Ishikawa (cell line): ENCODE data around the gene CUTC.
A peak's percentile ranks its signal among the peaks of the same experiment; 100 is the strongest.

Source experiments
- CEBPB ChIP-seq: IDR thresholded peaks from 2 replicates; pipeline ENCODE4 v1.6.1; 2012
- CREB1 ChIP-seq: IDR thresholded peaks from 2 replicates; pipeline ENCODE4 v1.6.1; 2012; ENCODE audit warnings: low read depth
- EGR1 ChIP-seq: IDR thresholded peaks from 2 replicates; pipeline ENCODE4 v1.6.1; 2012
- EP300 ChIP-seq: IDR thresholded peaks from 2 replicates; pipeline ENCODE4 v1.6.1; 2012; ENCODE audit warnings: borderline replicate concordance
- FOXM1 ChIP-seq: IDR thresholded peaks from 2 replicates; pipeline ENCODE4 v1.6.1; 2012; ENCODE audit warnings: low read depth, borderline replicate concordance
- NFIC ChIP-seq: IDR thresholded peaks from 2 replicates; pipeline ENCODE4 v1.6.1; 2012
- RAD21 ChIP-seq: IDR thresholded peaks from 2 replicates; pipeline ENCODE4 v1.6.1; 2012; ENCODE audit warnings: low read depth
- TAF1 ChIP-seq: IDR thresholded peaks from 2 replicates; pipeline ENCODE4 v1.6.1; 2012; ENCODE audit warnings: low read depth, mild to moderate bottlenecking
- TCF12 ChIP-seq: IDR thresholded peaks from 2 replicates; pipeline ENCODE4 v1.6.1; 2012; ENCODE audit warnings: low read depth
- TEAD4 ChIP-seq: IDR thresholded peaks from 2 replicates; pipeline ENCODE4 v1.6.1; 2012
- YY1 ChIP-seq: IDR thresholded peaks from 2 replicates; pipeline ENCODE4 v1.6.1; 2012; ENCODE audit warnings: low read depth
- ZBTB7A ChIP-seq: IDR thresholded peaks from 2 replicates; pipeline ENCODE4 v1.6.1; 2012; ENCODE audit warnings: low read depth
- TF ChIP-seq, protein P1 (sequence below): IDR thresholded peaks from 2 replicates; pipeline ENCODE4 v1.6.1; 2012; ENCODE audit warnings: low read depth, mild to moderate bottlenecking
- TF ChIP-seq, protein P2 (sequence below): IDR thresholded peaks from 2 replicates; pipeline ENCODE4 v1.6.1; 2012
- TF ChIP-seq, protein P3 (sequence below): IDR thresholded peaks from 2 replicates; pipeline ENCODE4 v1.6.1; 2012

CUTC gene

DNA sequence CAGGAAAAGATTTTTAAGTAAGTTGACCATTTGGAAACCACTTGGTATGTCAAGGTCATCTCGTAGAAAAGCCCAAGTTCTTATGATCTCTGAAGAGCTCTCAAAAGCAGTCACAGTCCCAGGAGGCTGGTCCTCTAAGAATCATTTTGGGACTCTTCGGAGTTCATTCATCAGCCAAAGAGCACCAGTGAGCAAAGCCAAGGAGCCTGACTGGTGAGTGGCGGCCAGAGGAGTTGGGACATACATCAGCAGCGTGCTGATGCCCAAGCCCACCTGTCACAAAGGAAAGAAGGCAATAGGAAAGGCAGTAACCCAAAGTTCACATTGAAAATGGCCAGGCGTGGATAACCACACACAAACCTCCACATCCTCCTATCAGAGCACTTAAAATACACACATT lies 17.6 kb upstream of the CUTC start:
- TF ChIP-seq, protein P1, sequence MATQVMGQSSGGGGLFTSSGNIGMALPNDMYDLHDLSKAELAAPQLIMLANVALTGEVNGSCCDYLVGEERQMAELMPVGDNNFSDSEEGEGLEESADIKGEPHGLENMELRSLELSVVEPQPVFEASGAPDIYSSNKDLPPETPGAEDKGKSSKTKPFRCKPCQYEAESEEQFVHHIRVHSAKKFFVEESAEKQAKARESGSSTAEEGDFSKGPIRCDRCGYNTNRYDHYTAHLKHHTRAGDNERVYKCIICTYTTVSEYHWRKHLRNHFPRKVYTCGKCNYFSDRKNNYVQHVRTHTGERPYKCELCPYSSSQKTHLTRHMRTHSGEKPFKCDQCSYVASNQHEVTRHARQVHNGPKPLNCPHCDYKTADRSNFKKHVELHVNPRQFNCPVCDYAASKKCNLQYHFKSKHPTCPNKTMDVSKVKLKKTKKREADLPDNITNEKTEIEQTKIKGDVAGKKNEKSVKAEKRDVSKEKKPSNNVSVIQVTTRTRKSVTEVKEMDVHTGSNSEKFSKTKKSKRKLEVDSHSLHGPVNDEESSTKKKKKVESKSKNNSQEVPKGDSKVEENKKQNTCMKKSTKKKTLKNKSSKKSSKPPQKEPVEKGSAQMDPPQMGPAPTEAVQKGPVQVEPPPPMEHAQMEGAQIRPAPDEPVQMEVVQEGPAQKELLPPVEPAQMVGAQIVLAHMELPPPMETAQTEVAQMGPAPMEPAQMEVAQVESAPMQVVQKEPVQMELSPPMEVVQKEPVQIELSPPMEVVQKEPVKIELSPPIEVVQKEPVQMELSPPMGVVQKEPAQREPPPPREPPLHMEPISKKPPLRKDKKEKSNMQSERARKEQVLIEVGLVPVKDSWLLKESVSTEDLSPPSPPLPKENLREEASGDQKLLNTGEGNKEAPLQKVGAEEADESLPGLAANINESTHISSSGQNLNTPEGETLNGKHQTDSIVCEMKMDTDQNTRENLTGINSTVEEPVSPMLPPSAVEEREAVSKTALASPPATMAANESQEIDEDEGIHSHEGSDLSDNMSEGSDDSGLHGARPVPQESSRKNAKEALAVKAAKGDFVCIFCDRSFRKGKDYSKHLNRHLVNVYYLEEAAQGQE = no peak
- TF ChIP-seq NFIC = no peak
- TF ChIP-seq, protein P2, sequence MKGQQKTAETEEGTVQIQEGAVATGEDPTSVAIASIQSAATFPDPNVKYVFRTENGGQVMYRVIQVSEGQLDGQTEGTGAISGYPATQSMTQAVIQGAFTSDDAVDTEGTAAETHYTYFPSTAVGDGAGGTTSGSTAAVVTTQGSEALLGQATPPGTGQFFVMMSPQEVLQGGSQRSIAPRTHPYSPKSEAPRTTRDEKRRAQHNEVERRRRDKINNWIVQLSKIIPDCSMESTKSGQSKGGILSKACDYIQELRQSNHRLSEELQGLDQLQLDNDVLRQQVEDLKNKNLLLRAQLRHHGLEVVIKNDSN = no peak
- TF ChIP-seq FOXM1 = no peak
- no peak for TF ChIP-seq RAD21
- TF ChIP-seq EGR1 = no peak
- TF ChIP-seq CEBPB = no peak
- TF ChIP-seq ZBTB7A = no peak

DNA sequence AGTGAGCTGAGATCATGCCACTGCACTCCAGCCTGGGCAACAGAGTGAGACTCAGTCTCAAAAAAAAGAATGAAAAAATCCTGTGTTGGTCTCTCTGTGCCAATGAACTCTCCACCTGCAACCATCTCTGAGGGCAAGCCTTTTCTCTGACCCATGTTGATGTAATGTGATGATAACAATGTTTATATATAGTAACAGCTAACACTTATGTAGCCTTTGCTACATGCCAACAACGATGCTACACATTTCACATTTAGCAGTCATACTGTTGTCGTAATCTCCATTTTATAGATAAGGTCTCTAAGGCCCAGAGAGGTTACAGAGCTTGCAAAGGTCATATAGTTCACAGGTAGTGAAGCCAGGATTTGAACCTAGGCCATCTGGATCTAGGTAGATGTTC lies 11.6 kb upstream of the CUTC start:
- no peak for TF ChIP-seq TCF12
- TF ChIP-seq, protein P3, sequence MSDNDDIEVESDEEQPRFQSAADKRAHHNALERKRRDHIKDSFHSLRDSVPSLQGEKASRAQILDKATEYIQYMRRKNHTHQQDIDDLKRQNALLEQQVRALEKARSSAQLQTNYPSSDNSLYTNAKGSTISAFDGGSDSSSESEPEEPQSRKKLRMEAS = no peak
- no peak for TF ChIP-seq CEBPB
- no peak for TF ChIP-seq YY1
- TF ChIP-seq EP300 = no peak
- no peak for TF ChIP-seq ZBTB7A
- no peak for TF ChIP-seq TEAD4
- TF ChIP-seq, protein P1 = no peak
- TF ChIP-seq, protein P2 = no peak
- no peak for TF ChIP-seq TAF1
- TF ChIP-seq RAD21 = no peak
- TF ChIP-seq CREB1 = no peak
- TF ChIP-seq NFIC = no peak
- no peak for TF ChIP-seq EGR1
- TF ChIP-seq FOXM1 = no peak

DNA sequence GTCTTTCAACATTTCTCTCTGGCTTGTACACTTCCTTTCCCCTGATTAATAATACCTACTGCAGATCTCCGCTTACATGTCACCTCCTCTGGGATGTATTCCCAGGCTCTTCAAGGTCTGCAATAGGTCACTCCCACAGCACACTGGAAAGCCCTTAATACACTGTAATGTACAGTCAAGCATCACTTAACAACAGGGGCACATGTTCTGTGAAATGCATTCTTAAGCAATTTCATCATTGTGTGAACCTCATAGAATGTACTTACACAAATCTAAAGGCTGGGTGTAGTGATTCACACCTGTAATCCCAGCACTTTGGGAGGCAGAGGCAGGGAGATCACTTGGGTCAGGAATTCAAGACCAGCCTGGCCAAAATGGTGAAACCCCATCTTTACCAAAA lies 2.0 kb upstream of the CUTC start:
- TF ChIP-seq NFIC = no peak
- TF ChIP-seq, protein P3 = 0 out of 2 replicates have a peak, but pooled peaks have one; percentile 32

DNA sequence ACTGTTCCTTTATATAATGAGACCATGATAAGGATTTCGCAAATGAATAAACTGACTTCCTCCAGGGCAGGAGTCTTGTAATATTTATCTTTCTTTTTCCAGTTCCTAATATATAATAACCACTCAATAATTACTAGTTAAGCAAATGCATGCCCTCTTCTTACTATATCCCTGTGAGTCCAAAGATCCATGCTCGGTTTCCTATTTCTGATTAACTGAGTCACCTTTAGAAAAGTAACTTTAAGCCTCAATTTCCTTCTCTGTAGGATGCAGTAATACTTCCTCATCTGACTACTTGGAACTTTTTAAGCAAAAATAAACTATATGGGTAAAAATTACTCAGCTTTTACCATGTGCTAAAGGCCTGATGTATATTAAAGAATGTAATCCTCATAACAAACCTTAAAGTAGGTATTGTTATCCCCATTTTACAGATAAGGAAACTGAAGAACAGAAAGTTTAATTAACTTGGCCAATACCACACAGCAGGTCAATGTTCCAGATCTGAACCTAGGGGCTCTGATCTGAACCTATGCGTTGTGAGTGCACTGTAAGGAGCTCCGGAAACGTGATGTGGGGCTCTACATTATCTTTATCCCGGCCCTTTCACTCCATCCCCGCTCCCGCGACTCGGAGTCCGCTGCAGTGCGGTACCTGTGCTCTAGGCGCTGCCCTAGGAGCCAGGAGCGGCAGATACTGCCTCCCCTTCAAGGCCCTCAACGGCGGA lies 565 bp upstream of the CUTC start:
- no peak for TF ChIP-seq CEBPB
- TF ChIP-seq FOXM1 = no peak
- TF ChIP-seq, protein P2 = no peak
- no peak for TF ChIP-seq TAF1
- no peak for TF ChIP-seq EGR1
- TF ChIP-seq NFIC = no peak
- TF ChIP-seq RAD21 = no peak
- TF ChIP-seq EP300 = no peak
- TF ChIP-seq CREB1 = no peak
- no peak for TF ChIP-seq YY1
- TF ChIP-seq TEAD4 = no peak
- no peak for TF ChIP-seq ZBTB7A
- TF ChIP-seq, protein P1 = no peak
- no peak for TF ChIP-seq TCF12
- TF ChIP-seq, protein P3 = no peak
